ENCODE measurements around the gene FAM9A.

The FAM9A gene

DNA sequence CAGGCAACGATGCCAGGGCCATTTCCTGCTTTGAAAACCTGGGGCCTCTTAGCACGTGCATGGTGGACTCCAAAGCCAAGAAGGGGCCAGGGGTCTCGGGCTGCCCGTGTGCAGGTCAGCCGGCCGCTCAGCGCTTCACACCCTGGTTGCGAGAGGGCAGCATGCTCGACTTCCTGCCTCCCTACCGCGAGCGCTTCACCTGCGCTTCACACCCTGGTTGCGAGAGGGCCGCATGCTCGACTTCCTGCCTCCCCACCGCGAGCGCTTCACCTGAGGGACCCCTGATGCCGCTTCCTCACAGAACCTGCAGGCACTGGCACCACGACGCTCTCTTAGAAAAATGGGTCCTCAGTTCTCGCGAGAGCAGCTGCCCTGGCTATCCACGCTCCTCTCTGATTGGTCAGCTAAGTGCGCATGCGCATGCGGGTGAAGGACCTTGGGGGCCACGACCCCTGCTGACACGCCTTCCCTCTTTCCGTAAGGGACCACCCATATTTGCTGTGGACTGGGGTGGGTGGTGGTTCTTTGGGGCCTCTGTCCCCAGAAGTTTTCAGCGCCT is at the start of gene FAM9A:
FAM9A (minus strand) TSS at position 343 of the 559 bp plus-strand sequence. CDS start 1,212 bp downstream, outside the sequence.
- DNase-seq (ENCODE audit: low read depth in 2 of 2), result no peak

DNA sequence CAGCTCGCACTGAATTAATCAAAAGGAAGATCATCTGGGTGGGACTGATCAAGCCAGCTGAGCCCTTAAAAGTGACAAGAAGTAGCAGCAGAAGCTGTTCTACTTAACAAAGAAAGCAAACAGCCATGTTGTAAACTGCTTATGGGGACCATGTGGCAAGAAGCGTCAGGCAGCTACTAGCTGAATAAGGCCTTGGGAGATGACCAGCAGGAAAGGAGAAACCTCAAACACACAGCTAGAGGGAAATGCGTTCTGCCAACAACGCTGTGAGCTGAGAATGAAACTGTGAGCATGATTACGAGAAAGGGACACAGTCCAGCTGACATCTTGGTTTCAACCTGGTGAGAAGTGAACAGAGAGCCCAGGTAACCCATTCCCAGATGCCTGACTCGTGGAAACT is 49.3 kb upstream of the FAM9A start:
- no peak for DNase-seq (ENCODE audit: low read depth in 2 of 2)

DNA sequence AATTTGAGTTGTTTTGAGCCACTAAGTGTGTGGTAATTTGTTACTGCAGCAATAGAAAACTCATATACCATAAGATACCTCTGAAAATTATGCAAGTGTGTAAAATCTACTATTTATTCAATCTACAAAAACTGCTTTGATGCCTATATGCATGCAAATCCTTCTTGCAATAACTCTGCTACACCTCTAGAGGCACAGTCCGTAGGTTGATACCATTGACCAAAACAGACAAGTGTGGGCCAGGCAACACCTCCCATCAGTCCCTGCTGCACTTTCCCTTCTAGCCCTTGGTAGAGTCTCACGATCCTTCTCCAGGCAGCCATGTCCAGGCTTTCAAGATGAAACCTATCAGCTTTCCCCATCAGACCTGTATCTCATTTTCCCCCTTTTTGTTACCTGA is 48.8 kb upstream of the FAM9A start:
- DNase-seq (ENCODE audit: low read depth in 2 of 2), result no peak

DNA sequence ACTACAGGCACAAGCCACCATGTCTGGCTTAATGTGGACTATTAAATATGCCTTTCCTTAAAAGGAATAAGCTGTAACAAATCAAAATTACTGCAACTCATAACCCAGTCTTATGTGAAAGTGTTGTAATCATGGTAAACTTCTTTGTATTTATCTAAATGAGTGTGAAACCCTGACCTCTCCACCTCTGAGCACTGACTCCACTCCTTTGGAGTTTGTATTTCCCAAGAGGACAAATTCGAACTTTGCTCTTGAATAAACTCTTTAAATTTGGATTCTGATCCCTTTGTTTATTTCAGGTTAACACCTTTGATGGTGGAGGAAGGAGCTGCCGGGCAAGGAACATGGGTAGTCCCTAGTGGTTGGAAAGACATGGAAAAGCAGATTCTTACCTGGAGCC is 48.3 kb upstream of the FAM9A start:
- DNase-seq (ENCODE audit: low read depth in 2 of 2), result no peak

DNA sequence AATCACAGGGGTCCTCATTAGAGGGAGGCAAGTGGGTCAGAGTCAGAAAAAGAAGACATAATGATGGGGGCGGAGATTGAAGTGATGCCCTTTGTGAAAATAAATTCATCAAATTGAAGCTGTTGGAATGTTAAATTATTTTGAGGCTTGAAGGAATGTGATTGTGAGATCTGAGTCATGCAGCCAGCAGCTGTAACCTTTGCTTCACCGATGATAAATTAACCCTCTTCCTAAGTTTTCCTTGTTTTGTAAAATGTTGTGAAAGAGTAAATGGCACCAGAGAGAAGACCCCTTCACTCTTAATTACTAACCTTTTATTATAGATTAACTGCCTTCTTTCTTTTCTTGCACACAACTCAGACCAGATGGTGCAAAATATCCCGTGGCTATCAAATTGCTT is 47.7 kb upstream of the FAM9A start:
- DNase-seq (ENCODE audit: low read depth in 2 of 2), result no peak

DNA sequence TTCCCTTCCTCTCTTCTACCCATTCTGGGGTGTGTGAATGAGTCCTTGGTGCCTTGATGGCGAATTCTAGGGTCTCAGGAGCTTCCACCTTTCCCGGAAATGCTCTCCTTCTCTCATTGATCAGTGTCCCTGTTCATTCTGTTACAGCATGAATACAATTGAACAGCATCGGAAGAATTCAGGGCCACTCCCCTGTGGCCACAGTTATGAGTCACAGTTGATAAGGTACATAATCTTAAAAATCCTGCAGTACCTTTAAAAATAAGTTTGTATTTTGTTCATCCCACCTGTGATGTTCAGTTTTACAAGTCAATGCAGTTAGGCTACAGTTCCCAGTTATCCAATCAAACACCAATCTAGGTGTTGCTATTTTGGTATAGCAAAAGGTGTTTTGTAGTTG is 47.3 kb upstream of the FAM9A start:
- DNase-seq (ENCODE audit: low read depth in 2 of 2), result no peak

DNA sequence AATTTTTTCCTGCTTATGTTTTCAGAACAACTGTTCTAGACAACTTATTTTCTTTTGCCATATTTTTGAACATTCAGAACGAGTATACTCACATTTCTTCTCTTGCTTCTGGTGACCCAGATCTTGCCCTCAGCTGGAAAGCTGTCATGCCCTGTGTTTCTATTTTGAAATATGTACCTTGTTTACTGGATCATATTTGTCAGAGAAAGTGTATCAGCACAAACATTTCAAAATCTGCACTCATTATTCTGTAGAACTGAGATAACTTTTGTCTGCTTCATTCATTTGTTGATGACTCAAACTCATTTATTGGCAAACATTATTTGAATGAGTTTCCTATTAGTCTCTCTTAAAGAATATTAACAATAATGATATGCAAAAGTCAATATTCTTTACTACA is 46.2 kb upstream of the FAM9A start:
- no peak for DNase-seq (ENCODE audit: low read depth in 2 of 2)

DNA sequence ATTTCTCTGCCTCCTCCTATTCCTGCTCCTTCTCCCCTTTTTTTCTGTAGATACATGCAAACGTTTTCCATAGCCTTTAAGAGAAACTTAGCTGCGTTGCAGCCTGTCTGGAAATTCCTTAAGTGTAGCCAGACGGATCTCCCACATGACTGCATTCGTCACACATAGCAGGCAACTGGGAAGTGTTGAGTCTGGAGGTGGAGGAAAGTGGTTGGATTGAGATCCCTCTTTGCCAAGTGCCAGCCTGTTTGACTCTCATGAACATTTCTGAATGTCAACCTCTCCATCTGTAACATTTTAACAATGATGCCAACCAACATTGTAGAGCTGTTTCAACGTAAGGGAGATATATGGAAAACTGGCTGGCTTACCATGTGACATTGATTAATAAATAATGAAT is 45.1 kb upstream of the FAM9A start:
- DNase-seq (ENCODE audit: low read depth in 2 of 2), result no peak

DNA sequence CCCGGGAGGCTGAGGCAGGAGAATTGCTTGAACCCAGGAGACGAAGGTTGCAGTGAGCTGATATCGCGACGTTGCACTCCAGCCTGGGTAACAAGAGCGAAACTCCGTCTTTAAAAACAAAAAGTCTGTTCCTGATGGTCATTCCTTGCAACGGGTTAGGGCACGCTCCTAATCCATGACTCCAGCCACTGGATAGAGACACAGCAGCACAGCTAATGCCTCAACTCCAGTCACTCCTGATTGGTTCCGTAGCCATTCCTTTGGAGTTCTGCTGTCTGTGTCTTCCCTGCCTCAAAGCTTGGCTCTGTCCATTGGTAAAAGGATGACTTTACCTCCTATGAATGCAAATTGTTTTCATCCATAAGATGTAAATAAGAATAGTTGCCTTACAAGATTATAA is 44.3 kb upstream of the FAM9A start:
- DNase-seq (ENCODE audit: low read depth in 2 of 2), result no peak

DNA sequence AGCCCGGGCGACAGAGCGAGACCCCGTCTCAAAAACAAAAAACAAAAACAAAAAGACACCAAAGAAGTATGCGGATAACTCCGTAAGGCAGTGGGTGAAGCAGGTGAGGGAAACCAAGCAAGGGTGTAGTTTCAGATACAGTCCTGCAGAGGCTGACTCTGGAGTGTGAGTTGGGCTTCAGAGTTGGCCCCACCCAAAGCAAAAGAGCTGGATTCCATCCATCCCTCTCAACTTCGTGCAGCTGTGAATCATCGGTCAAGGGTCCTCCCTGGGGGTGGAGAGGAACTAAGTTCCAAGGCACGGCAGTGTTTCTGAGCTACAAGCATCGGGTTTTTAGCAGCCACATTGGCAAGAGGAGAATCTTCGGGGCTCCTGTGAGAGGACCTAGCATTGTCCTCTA is 43.9 kb upstream of the FAM9A start:
- DNase-seq (ENCODE audit: low read depth in 2 of 2), result no peak

DNA sequence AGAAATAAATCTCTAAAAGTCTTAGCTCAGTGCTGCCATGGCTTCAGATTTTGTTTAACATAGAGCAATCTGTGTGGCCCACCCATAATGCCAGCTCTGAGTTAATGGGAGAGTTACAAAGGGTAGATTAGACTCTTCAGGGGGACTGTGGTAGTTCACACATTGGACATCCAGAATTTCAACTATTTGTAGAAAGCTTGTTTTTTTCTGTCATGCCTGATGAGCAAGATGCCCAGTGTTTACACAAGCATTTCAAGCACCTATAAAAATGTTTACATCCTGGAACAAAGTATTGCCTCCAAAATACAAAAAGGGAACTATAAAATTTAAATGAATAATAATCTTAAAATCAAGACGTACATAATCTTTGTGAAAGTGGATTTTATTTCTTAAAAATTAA is 43.0 kb upstream of the FAM9A start:
- no peak for DNase-seq (ENCODE audit: low read depth in 2 of 2)

DNA sequence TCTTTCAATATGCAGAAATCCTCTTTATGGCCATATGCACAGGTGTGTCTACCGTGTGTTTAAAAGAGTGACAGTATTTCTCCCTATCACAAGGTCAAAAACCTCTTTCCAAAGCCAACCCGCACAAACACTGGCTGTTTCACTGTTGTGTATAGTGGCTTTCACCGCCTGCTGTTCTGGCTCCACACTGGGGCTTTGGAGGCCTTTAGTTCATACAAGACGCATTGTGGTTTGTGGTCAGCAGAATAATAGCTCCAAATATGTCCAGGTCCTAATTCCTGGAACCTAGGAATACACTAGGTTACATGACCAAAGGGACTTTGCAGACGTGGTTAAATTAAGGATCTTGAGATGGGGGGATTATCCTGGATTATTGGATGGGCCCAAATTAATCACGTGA is 40.7 kb upstream of the FAM9A start:
- no peak for DNase-seq (ENCODE audit: low read depth in 2 of 2)

DNA sequence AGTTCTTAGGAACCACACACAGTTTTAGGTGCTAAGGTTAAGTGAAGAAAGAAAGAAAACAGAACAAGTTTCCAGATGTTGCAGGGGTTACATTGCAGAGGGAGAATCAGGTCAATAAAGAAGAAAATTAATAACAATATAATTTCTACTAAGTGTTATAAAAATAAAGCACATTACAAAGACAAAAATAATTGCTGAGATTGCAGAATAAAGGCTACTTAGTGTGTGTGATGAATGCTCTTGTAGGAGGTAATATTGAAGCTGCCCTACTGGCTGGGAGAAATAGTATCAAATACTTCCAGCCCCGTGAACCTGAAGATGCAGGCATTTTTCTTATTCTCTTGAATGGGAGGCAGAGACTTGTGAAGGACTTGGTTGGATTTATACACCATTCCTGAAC is 33.2 kb upstream of the FAM9A start:
- DNase-seq (ENCODE audit: low read depth in 2 of 2), result no peak

DNA sequence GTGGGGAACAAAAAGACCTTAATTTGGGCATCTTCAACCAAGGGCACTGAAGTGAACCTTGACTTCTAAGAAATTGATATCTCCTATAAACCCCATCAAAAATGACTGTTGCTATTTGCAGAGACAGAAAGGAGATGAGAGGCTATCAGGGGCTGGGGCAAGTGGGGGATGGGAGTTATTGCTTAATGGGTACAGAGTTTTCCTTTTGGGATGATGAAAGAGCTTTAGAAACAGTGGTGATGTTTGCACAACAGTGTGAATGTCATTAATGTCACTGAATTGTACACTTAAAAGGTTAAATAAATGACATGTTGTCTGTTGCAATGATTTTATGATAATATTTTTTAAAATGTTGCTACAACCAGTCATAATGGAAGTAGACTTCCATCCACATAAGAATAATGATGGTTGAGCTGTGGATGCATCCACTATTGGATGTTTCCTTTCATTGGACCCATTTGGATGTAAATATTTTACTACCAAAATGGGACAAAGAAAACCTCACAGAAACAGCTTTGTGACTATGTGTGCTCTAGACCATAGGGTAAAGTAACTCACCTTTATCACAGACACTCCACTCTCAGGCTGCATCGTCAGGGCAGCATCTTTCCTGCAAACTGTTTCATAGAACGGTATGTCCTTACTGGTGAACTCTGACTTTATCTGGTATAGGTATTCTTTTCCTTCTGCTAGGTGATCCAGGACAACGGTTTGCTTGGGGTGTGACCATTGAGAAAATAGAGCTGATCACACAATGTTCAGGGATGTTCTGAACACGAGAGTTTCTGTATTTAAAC is 31.6 kb upstream of the FAM9A start:
- no peak for DNase-seq (ENCODE audit: low read depth in 2 of 2)

DNA sequence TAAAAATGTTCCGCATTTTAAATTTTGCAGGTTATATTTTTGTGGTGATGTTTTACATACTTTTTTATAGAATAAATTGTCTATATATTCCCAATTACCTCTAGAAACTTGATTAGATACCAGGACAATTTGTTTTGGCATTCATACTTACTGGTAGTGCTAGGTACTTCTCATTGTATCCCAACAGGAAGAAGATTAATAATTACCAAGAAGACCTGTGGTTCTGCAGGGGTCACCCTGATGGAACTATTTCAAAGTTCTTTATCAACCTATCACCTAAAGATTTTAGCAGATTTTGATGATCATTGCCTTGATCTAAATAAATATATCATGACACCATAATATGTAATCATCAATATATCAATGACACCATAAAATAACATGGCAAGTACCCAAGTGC is 22.5 kb upstream of the FAM9A start:
- no peak for DNase-seq (ENCODE audit: low read depth in 2 of 2)

DNA sequence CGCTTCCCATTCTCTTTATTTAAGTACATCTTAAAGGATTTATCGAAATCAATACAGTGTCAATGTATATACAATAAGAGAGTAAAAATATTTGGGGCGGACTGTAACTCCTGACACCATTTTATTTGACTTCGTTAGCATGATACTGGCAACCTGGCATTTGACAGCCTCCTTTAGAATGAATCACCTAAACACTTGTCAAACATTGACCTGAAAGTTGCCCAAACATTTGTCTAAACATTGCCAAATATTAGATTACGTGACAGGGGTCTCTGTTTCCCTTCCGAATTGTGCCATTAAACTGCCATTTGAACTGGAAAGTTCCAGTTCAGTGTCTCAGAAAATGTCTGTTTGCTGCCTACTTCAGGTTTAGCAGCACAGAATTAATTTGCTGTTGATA is 20.8 kb upstream of the FAM9A start:
- DNase-seq (ENCODE audit: low read depth in 2 of 2), result no peak

DNA sequence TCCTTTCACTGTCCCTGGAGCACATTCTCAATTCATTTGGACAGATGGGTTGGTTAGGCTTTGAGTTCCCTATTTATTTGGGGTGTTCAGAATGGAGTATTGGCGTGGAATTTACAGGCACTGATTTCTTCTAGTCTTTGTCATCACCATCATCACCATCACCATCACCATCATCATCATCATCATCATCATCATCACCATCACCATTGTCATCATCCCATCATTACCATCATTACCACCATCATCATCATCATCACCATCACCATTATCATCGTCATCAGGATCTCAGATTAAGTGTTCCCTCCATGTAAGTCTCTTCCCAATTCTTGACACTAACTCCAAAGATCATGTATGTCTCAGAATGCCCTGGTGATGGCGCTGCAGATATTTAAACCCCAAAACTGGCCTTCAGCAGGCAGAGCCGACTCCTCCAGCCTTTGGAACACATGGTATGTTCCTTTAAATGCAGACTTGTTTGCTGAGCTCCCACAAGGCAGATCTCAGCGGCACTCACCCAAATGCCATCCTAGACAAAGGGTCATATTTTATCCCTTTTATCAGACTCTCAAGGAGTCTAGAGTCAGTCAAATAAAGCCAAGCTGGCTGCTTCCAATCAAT is 19.8 kb upstream of the FAM9A start:
- no peak for DNase-seq (ENCODE audit: low read depth in 2 of 2)

DNA sequence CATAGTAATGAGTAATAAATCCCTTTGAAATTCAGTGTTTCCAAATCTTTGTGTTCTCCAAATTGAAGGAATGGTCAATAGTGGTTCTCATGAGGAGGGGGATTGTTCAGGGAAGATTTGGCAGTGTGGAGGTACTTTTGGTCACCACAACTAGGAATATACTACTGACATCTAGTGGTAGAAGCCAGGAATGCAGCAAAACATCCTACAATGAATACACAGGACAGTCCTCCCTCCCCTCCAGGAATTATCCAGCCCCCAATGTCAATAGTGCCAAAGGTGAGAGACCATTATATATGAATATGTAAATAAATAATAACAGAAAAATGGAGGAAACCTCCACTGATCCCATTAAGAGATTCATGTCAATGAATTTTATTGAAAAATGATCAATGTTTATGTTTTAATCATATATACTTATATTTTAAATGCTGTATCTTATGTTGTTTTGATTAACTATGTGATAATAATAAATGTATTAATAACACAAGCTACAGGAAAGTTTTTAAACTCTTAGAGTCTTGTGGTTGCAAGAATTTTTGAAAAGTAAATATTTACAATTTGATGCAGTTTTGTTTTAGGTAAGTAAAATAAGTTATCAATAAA is 14.4 kb upstream of the FAM9A start:
- DNase-seq (ENCODE audit: low read depth in 2 of 2), result no peak

DNA sequence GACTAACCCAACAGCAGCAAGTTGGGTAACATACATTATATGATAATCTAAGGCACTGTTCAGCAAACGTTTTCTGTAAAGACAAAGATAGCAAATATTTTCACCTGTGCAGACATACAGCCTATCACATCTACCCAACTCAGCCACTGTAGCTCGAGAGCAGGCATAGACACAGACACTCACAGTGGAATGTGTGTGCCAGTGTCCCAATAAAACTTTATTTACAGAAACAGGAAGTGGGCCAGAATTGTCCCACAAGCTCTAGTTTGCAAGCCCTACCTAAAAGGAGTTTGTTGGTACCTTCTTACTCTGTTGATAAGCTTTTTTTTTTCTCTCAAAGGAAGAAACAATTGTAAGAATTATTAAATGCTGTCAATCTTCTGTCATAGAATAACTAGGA is 11.9 kb upstream of the FAM9A start:
- DNase-seq (ENCODE audit: low read depth in 2 of 2), result no peak

DNA sequence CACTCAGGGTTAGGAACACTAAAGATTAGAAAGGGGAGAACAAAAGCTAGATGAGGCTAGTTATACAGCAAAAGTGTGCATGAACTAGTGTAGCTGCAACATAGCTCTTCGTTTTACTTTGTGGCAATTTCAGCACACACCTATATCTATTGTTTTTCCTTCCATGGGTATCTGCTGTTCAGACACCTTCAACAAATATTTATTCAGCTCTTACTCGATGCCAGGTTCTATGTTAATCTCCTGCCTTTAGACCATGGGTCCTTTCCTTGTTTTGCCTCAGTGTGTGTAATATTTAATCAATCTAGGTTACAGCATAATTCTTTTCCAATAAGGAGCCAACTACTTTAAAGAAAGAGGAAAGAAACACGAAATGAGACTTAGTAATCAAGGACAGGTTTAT is 10.4 kb upstream of the FAM9A start:
- no peak for DNase-seq (ENCODE audit: low read depth in 2 of 2)

DNA sequence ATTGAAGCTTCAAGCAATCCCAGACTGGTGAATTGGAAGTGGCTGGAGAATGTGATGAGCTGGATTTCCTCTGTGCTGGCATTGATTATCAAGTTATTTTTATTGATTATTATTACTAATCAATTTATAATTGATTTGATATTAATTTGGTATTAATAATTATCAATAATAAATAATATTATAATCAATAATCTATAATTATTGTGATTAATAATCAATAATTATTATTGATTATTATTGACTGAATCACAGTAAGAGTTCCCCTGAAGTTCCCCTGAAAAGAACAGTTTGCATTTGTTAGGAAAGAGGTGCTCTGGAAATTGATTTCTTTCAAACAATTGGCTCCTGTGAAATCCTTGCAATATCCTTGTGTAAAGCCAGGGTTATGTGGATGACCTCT is 7.5 kb upstream of the FAM9A start:
- DNase-seq (ENCODE audit: low read depth in 2 of 2), result no peak

DNA sequence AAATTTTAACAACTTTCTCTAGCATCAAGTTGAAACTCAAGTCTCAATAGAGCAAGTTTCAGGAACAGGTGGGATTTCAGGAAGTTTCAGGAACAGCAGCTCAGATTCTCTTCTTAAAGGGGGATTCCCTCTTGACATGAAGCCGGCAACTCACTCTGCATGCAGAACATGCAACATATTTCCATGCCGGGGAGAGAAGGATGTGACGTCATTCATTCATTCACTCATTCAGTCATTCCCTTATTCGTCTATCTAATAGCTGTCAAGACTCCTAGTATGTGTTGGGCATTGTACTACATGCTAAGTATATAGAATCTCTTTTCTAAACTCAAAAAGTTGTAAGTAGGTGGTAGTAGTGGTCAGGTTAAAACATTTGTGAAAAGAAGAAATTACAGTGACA is 4.8 kb upstream of the FAM9A start:
- DNase-seq (ENCODE audit: low read depth in 2 of 2), result no peak

DNA sequence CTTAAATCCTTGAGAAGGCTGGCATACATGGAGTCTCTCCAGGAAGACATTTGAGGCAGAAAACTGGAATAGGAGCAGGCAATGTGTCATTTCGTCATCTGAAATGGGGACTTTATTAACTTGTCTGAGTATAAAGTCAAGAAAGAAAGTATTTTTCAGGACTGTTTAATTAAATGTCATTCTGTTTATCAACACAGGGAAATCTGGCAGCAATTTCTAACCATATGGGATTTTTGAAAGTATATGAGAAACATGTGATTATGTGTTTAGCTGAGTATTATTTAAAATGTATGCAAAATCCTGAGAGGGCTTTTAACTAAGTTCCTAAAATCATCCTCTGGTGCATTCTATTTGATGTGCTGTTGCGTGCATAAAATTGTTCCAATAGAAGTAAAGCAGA is 3.9 kb upstream of the FAM9A start:
- no peak for DNase-seq (ENCODE audit: low read depth in 2 of 2)

Data from stimulated activated CD8-positive, alpha-beta memory T cell treated with anti-CD3 and anti-CD28 coated beads, Interleukin-15, amount 100 ng/mL, for 4 hours (primary cell).